GM18505 (cell line): ENCODE data around the gene MARCHF11.

ENCODE experiments used
- ATAC-seq: cut with Tn5 transposase; IDR thresholded peaks from one replicate; pipeline ENCODE4 v1.9.1; 2021; ENCODE audit not compliant: unreplicated experiment
- POLR2A ChIP-seq: IDR thresholded peaks from 4 replicates; pipeline ENCODE4 v1.6.1; 2011; ENCODE audit warnings: borderline replicate concordance; ENCODE audit not compliant: insufficient read depth, insufficient read length; ENCODE audit errors: extremely low read depth

The MARCHF11 gene

DNA sequence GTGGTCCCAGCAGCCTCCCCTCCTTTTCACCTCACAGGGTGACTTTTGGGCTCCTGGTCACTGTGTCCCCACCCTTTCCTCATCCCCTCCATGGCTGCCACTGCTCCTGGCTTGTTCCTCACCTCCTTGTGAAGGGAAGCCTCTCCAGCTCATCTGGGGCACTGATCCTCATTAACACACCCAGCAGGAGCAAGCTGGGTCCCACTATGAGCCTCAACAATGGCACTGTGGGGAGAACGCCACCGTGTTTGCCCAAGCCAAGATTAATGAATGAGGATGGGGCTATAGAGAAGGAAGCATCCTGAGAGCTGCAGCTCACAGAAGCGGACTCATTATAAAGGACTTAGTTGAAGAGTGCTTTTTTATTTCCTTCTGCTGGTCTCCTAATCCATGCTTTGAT is 118.4 kb downstream of the MARCHF11 start:
- no peak for TF ChIP-seq POLR2A
- ATAC-seq, result no peak

GRCh38 chr5:16057277-16057676 is 122.3 kb downstream of the MARCHF11 start:
- TF ChIP-seq POLR2A, result no peak
- no peak for ATAC-seq

- no peak for ATAC-seq
- no peak for TF ChIP-seq POLR2A
Measured at GRCh38 chr5:16051246-16051755, 128.3 kb downstream of the MARCHF11 start.

DNA sequence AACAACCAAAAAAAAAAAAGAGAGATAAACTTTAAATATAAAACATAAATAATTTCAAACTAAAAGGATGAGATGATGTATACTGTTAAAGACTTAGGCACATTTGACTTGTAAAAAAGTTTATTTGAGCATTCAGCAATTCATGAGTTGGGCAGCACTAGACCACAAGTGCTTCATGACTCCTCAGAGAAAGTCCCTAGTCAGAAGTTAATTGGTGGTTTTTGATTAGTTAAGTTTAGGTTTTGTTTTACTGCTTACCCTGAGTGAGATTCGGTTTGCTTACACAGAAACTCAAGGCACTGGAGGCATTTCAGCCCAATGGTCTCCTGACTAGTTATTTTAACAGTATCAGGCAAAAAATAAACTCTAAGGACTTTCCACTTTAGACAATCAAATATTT is 129.2 kb downstream of the MARCHF11 start:
- TF ChIP-seq POLR2A, result no peak
- ATAC-seq, result no peak

DNA sequence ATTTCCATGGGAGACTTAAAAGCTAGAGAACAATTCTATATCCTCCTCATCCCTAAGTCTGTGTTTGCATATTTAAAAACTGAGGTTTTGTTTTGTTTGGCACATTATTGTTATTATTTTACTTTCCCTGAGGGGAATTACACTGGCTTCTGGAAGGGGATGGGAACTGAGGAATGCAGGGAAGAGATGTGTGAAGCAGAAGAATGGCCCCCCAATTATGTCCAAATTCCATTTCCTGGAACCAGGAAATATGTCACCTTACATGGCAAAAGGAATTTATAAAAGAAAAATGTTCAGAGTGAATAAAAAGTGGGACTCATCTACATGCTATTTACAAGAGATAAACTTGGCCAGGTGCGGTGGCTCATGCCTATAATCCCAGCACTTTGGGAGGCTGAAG is 129.8 kb downstream of the MARCHF11 start:
- no peak for TF ChIP-seq POLR2A
- no peak for ATAC-seq

DNA sequence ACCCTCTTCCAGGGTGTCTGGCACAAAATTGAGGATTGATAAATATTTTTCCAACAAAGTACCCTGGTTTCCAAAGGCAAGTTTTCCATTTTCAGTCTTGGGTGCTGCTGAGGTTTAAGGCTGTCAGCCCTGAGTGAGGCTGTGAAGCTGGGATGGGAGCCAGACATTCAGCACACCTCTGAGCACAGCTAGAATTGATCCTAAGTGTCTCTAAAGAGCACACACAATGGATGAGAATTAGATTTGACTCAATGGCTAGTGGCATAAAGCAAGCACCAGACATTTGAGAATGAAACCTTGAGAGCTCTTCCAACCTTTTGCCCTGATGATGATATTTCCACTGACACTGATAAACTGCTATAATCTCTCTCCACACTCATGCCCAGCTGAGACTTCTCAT is 131.5 kb downstream of the MARCHF11 start:
- ATAC-seq, result no peak

DNA sequence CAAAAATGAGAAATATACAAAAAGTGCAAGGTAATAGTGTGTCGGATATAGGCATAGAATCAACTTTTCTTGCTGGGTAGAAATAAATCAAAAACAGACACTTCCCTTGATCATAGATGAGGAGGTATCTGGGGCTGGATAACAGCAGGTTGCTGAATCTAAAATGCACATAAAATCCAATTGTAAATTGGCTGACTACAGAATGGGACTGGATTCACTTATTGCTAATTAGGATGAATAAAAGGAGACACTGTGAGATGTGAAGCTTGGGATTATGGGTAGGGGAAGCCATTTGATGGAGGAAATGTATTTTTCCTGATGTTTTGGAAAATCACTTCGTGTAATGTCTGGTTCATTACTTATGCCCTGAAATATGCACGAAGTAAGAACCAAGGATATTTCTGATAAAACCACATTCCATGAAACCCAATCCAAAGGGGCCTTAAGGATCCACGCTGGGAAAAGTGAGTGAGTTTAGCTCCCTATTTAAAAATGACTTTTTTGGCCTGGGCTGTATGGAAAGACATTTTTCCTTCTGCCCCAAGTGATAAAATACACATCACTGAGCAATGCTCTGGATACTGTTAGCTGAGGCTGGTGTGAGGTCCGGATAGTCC is 136.1 kb downstream of the MARCHF11 start:
- no peak for ATAC-seq
- no peak for TF ChIP-seq POLR2A

More for the DNA sequence above, 131.5 kb downstream of the MARCHF11 start:
- TF ChIP-seq POLR2A, result no peak

GRCh38 chr5:16037121-16037845 is 142.3 kb downstream of the MARCHF11 start:
- no peak for ATAC-seq
- TF ChIP-seq POLR2A, result no peak

GRCh38 chr5:16034319-16035001 is 145.1 kb downstream of the MARCHF11 start:
- no peak for ATAC-seq
- no peak for TF ChIP-seq POLR2A

DNA sequence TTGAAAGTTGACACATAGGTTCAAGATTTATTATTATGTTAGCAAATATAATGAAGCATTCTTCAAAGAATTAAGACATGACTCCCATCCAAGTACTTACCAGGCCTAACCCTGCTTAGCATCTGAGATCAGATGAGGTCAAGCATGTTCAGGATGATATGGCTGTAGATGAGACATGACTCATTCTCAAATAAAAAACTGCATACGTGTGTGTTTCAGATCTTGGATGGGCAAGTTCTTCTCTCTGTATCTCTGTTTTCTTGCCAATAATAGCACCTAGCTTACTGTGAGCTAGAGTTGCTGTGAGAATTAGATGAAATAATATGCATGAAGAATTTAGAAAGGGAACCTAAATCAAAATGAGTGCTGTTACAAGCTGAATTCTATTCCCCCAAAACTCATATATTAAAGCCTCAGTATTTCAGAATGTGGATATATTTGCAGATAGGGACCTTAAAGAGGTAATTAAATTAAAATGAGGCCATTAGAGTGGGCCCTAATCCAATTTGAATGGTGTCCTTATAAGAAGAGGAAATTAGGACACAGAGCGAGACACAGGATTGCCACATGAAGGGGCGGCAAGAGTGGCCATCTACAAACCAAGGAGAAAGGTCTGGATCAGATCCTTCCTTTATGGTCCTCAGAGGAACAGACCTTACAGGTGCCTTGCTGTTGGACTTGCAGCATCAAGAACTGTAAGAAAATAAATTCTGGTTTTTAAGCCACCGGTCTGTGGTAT is 146.2 kb downstream of the MARCHF11 start:
- TF ChIP-seq POLR2A, result no peak
- ATAC-seq, result no peak

DNA sequence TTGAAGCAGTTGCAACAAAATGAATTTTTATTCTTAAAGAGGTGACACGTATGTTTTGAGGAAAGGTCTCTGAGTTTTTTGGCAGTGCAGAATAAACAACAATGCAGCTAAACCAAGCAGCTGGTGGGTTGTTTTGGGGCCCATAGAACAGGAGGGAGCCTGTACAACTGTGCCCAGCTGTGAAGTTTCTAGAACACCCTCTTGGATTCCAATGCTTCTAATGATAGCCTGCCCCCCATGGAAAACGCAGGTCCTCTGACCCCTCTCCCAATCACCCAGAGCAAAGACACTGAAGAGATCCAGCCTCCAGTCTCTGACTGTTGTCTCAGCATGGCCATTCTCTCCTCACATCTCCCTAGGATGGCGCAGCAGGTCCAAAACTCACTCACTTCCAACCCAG is 150.9 kb downstream of the MARCHF11 start:
- TF ChIP-seq POLR2A, result no peak
- ATAC-seq, result no peak

DNA sequence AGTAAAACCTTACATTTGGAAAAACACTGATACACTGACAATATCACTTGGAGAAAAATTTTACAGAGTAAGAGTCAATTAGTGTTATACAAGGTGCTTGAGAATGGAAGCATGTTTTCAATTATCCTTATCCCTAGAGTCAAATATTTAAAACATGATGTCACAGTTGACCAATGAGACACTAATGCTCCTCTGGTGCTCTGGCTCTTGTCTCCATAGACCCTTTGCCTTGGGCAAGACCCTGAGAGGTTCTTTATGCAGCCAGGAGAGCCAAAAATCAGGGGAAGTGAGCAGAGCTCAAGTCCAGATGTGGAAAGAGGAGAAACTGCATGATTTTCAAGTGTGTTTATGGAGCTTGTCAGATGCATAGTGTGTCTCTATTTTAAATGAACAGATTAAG is 153.9 kb downstream of the MARCHF11 start:
- no peak for ATAC-seq
- no peak for TF ChIP-seq POLR2A

DNA sequence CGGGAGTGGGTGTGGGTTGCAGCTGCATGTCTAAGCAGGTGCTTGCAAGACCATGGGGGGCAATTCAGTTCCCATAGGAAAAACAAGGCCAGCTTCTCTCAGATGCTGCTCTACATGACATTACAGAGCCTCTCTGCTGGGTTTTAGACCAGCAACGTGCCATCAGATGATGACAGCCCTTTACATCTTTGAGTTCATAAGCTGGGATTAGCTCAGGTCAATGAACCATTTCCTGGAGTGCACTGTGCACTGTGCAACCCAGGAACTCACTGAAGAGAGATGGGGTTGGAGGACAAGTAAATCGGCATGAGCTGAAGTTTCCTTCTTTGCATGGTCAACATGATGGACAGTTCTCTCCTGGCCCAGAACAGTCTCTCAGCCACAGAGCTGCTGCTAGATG is 160.6 kb downstream of the MARCHF11 start:
- no peak for TF ChIP-seq POLR2A
- no peak for ATAC-seq
